ENCODE data around the gene LRRC1. TPM values are rescaled to one million over a fixed set of nuclear protein-coding genes. Genes with fewer than 3 reads are reported as not detected.

The LRRC1 gene
- total and polyA plus RNA-seq, 9 donors: 4.3 to 20.6 (median 8.9) TPM

GRCh38 chr6:53931086-53931485 is 136.3 kb downstream of the LRRC1 start:
- DNase-seq: no peak
- TF ChIP-seq POLR2A (IDR thresholded peaks at IDR 0.05) (no peak), EP300 (IDR thresholded peaks at IDR 0.05) (no peak)
- TF ChIP-seq, protein P1, sequence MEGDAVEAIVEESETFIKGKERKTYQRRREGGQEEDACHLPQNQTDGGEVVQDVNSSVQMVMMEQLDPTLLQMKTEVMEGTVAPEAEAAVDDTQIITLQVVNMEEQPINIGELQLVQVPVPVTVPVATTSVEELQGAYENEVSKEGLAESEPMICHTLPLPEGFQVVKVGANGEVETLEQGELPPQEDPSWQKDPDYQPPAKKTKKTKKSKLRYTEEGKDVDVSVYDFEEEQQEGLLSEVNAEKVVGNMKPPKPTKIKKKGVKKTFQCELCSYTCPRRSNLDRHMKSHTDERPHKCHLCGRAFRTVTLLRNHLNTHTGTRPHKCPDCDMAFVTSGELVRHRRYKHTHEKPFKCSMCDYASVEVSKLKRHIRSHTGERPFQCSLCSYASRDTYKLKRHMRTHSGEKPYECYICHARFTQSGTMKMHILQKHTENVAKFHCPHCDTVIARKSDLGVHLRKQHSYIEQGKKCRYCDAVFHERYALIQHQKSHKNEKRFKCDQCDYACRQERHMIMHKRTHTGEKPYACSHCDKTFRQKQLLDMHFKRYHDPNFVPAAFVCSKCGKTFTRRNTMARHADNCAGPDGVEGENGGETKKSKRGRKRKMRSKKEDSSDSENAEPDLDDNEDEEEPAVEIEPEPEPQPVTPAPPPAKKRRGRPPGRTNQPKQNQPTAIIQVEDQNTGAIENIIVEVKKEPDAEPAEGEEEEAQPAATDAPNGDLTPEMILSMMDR (IDR thresholded peaks at IDR 0.05): no peak
- Histone ChIP-seq H3K27ac (no peak overlapping the region), H3K9me3 (no peaks in the 10 kb centered on the region), H3K4me3 (no peak overlapping the region), H3K4me1 (ENCODE audit: insufficient read depth) (no peaks in the 10 kb centered on the region), H3K27me3 (no peaks in the 10 kb centered on the region), H3K36me3 (no peaks in the 10 kb centered on the region)
- WGBS, 3 donors: 75 to 89% (median 84%) methylated on average over 3 of the region's 3 CpGs
- intact Hi-C loops (cut with DNase I): no loop called here

- no peak for TF ChIP-seq POLR2A (IDR thresholded peaks at IDR 0.05)
- TF ChIP-seq EP300 (IDR thresholded peaks at IDR 0.05): no peak
- TF ChIP-seq, protein P1 (IDR thresholded peaks at IDR 0.05): no peak
- Histone ChIP-seq H3K27me3 (no peaks in the 10 kb centered on the region), H3K36me3 (no peaks in the 10 kb centered on the region), H3K4me1 (ENCODE audit: insufficient read depth) (no peaks in the 10 kb centered on the region), H3K4me3 (no peak overlapping the region), H3K9me3 (no peaks in the 10 kb centered on the region), H3K27ac (no peak overlapping the region)
- DNase-seq: no peak
- intact Hi-C loops (cut with DNase I): no loop called here
- WGBS, 3 donors: 73 to 93% (median 89%) methylated on average over 2 of the region's 2 CpGs
These were observed 137.7 kb downstream of the LRRC1 start for GRCh38 chr6:53932516-53932915.

DNA sequence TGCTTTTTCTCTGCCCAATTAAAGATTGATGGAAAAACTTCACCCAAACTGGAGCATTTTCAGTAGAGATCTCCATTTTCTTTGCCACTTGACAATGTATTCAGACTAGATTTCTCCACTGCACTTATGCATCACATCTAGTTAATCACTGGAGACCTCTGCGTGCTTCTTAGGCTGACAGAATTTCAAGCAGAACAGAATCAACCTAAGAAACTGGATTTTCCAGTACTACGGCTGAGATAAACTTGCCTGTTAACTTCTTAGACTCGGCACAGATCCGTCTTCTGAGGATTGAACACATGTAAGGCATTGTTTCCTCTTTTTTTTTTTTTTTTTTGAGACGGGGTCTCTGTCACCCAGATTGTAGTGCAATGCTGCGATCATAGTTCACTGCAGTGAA is 139.2 kb downstream of the LRRC1 start:
- TF ChIP-seq, protein P1 (IDR thresholded peaks at IDR 0.05): no peak
- no peak for TF ChIP-seq EP300 (IDR thresholded peaks at IDR 0.05)
- no peak for TF ChIP-seq POLR2A (IDR thresholded peaks at IDR 0.05)
- Histone ChIP-seq H3K9me3 (no peaks in the 10 kb centered on the region), H3K27me3 (no peaks in the 10 kb centered on the region), H3K36me3 (no peaks in the 10 kb centered on the region), H3K27ac (no peak overlapping the region), H3K4me1 (ENCODE audit: insufficient read depth) (no peaks in the 10 kb centered on the region), H3K4me3 (no peak overlapping the region)
- DNase-seq: no peak
- intact Hi-C loops (cut with DNase I): no loop called here
- WGBS, 3 donors: 95 to 96% (median 96%) methylated on average over 6 of the region's 6 CpGs

GRCh38 chr6:53937461-53937860 is 142.7 kb downstream of the LRRC1 start:
- no peaks in the 10 kb centered on the region for H3K27me3 ChIP-seq
- intact Hi-C loops (cut with DNase I): no loop called here
- WGBS, 3 donors: 49 to 64% (median 50%) methylated on average over 4 of the region's 4 CpGs
- no peaks in the 10 kb centered on the region for H3K4me1 ChIP-seq (ENCODE audit: insufficient read depth)
- TF ChIP-seq EP300 (IDR thresholded peaks at IDR 0.05) (no peak), POLR2A (IDR thresholded peaks at IDR 0.05) (no peak)
- TF ChIP-seq, protein P1 (IDR thresholded peaks at IDR 0.05): no peak
- H3K36me3 ChIP-seq: no peaks in the 10 kb centered on the region
- no peak for DNase-seq
- no peak overlapping the region for H3K27ac ChIP-seq
- H3K9me3 ChIP-seq: no peaks in the 10 kb centered on the region
- H3K4me3 ChIP-seq: no peak overlapping the region
